ENCODE data around the gene SHROOM3. TPM values are rescaled to one million over a fixed set of nuclear protein-coding genes. Genes with fewer than 3 reads are reported as not detected.

The SHROOM3 gene
- total RNA-seq, 1 donor from 2014 or later, result 0.55 TPM

DNA sequence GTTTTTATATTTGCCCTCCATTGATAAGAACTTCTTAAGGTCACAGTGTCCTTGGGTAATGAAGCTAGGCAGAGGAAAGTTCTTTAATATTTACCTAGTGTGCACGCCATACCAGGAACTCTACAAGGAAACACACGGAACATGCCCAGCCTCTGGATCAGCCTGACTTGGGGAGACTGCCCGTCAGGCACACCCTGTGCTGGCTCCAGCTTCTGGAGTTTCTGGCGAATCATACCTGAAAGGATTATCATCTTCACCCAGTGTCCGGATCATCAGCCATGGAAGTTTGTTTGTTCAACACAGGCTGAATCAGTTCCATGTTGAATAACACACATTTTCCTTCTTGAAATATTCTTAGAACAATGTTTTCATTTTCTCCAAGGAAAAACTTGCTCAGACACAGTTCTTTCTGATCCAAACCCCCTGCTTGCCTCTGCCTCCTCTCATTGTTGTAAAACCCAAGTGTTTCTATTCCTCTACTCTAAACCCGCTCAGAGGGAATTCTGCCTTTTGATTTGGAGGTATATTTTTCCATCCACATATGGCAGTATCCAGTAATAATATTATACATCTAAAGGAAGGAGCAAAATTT lies 176.7 kb downstream of the SHROOM3 start:
- intact Hi-C loops (cut with micrococcal nuclease), result no loop called here
- H3K27ac Mint-ChIP-seq, result no peak overlapping the region
- H3K9me3 Mint-ChIP-seq, result no peaks in the 10 kb centered on the region
- H3K36me3 Mint-ChIP-seq (ENCODE audit: low read depth), result no peaks in the 10 kb centered on the region
- H3K27me3 Mint-ChIP-seq, result peaks cover 5% of the 10 kb centered on the region
- no peak for DNase-seq
- H3K4me3 Mint-ChIP-seq, result no peak overlapping the region
- CTCF ChIA-PET, result no interaction called here
- ATAC-seq (ENCODE audit: low read depth), result no peak
- POLR2A ChIA-PET, result no interaction called here
- H3K4me1 Mint-ChIP-seq, result peaks cover 12% of the 10 kb centered on the region
- TF ChIP-seq, protein P1, sequence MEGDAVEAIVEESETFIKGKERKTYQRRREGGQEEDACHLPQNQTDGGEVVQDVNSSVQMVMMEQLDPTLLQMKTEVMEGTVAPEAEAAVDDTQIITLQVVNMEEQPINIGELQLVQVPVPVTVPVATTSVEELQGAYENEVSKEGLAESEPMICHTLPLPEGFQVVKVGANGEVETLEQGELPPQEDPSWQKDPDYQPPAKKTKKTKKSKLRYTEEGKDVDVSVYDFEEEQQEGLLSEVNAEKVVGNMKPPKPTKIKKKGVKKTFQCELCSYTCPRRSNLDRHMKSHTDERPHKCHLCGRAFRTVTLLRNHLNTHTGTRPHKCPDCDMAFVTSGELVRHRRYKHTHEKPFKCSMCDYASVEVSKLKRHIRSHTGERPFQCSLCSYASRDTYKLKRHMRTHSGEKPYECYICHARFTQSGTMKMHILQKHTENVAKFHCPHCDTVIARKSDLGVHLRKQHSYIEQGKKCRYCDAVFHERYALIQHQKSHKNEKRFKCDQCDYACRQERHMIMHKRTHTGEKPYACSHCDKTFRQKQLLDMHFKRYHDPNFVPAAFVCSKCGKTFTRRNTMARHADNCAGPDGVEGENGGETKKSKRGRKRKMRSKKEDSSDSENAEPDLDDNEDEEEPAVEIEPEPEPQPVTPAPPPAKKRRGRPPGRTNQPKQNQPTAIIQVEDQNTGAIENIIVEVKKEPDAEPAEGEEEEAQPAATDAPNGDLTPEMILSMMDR (IDR thresholded peaks at IDR 0.05), result no peak

GRCh38 chr4:76614589-76614988 lies 179.6 kb downstream of the SHROOM3 start:
- Mint-ChIP-seq H3K27me3 (peaks cover 10% of the 10 kb centered on the region), H3K9me3 (no peaks in the 10 kb centered on the region), H3K4me1 (no peaks in the 10 kb centered on the region), H3K27ac (no peak overlapping the region), H3K4me3 (no peak overlapping the region), H3K36me3 (ENCODE audit: low read depth) (no peaks in the 10 kb centered on the region)
- intact Hi-C loops (cut with micrococcal nuclease), result no loop called here
- TF ChIP-seq, protein P1 (IDR thresholded peaks at IDR 0.05), result no peak
- CTCF ChIA-PET, result no interaction called here
- no peak for DNase-seq
- POLR2A ChIA-PET, result no interaction called here
- no peak for ATAC-seq (ENCODE audit: low read depth)

DNA sequence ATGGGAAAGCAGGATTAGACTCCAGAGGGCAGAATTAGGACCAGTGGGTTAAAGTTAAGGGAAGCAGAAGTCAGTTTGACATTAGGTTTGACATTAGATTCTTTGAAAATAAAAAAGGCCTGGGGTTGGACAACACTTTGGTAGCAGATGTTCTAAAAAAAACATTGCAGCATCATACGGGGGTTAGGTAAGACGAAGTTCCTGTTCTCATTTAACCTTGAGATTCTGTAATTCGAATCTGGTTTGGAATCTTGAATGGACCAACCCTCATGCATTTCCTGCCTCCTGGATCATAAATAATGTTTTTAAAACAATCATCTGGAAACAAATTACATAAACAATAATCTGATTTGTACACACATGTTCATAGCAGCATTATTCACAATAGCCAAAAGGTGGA lies 181.0 kb downstream of the SHROOM3 start:
- no peak overlapping the region for H3K4me3 Mint-ChIP-seq
- H3K4me1 Mint-ChIP-seq, result no peaks in the 10 kb centered on the region
- ChIA-PET POLR2A (no interaction called here), CTCF (no interaction called here)
- TF ChIP-seq, protein P1 (IDR thresholded peaks at IDR 0.05), result no peak
- no peaks in the 10 kb centered on the region for H3K9me3 Mint-ChIP-seq
- H3K27me3 Mint-ChIP-seq, result peaks cover 10% of the 10 kb centered on the region
- intact Hi-C loops (cut with micrococcal nuclease), result no loop called here
- no peak for DNase-seq
- no peak overlapping the region for H3K27ac Mint-ChIP-seq
- no peak for ATAC-seq (ENCODE audit: low read depth)
- H3K36me3 Mint-ChIP-seq (ENCODE audit: low read depth), result no peaks in the 10 kb centered on the region

DNA sequence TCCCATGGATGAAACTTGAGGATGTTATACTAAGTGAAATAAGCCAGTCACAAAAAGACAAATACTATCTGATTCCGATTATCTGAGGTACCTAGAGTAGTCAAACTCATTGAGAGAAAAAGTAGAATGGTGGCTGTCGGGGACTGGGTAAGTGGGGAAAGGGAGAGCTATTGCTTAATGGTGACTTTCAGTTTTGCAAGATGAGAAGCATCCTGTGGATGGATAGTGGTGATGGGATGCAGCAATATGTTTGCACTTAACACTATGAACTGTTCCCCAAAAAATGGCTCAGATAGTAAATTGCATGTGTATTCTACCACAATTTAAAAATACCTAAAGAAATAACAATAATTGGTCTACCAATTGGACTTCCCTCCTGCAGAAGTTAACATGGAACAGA lies 181.5 kb downstream of the SHROOM3 start:
- intact Hi-C loops (cut with micrococcal nuclease), result no loop called here

DNA sequence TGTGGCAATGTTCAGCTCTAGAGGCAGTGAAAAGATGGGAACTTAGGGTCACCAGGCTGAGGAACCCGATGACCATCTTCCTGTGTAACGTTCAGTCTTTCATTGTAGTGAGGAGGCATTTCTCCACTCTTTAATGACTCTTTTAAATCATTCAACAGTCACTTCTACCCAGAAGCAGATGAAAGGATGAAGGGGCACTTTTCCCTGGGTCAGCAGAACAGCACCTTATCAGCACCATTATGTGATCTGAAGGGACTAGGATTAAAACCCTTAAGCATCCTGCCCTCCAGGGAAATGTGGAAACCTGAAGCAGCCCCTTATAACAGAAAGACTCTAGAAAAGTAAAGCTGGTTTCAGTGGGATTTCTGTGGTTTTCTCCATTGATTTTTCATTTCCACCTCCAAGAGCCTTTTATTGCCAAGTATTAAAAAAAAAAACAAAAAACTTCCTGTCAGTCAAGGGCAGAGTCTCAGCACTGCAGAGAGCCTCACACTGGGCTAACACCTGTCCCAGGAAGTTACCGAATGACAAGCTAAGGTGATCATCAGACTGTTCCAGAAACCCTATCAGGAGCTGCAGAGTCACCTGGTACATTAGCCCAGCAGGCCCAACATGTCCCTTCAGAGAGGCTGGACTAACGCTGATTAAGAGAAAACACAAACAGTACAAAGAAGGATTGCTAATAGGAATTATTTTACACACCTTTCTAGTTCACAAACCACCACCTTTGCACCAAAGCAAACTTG lies 185.9 kb downstream of the SHROOM3 start:
- TF ChIP-seq, protein P1 (IDR thresholded peaks at IDR 0.05), result no peak
- H3K4me1 Mint-ChIP-seq, result no peaks in the 10 kb centered on the region
- H3K27me3 Mint-ChIP-seq, result peaks cover 16% of the 10 kb centered on the region
- POLR2A ChIA-PET, result no interaction called here
- CTCF ChIA-PET, result no interaction called here
- ATAC-seq (ENCODE audit: low read depth) (no peak), DNase-seq (no peak)
- H3K27ac Mint-ChIP-seq, result no peak overlapping the region
- H3K36me3 Mint-ChIP-seq (ENCODE audit: low read depth), result no peaks in the 10 kb centered on the region
- H3K9me3 Mint-ChIP-seq, result no peaks in the 10 kb centered on the region
- no peak overlapping the region for H3K4me3 Mint-ChIP-seq
- intact Hi-C loops (cut with micrococcal nuclease), result no loop called here

More for the DNA sequence above, 181.5 kb downstream of the SHROOM3 start:
- POLR2A ChIA-PET, result no interaction called here
- Mint-ChIP-seq H3K27ac (no peak overlapping the region), H3K9me3 (no peaks in the 10 kb centered on the region), H3K4me1 (no peaks in the 10 kb centered on the region), H3K27me3 (peaks cover 10% of the 10 kb centered on the region), H3K4me3 (no peak overlapping the region), H3K36me3 (ENCODE audit: low read depth) (no peaks in the 10 kb centered on the region)
- ATAC-seq (ENCODE audit: low read depth) (no peak), DNase-seq (no peak)
- CTCF ChIA-PET, result no interaction called here
- TF ChIP-seq, protein P1 (IDR thresholded peaks at IDR 0.05), result no peak

All from activated B cell treated with CpG ODN at 0.5 μM for 24 hours (primary cell).